Measurements from ENCODE around the gene SNRPN.

GRCh38 chr15:24966364-24967103 is 11.7 kb downstream of the SNRPN start:
- TF ChIP-seq CTCF (IDR thresholded peaks at IDR 0.05; ENCODE audit: low read length): no peak
- no peak for TF ChIP-seq EZH2 (IDR thresholded peaks at IDR 0.05; ENCODE audit: borderline replicate concordance, low read length)
